Common myeloid progenitor, CD34-positive (primary cell): Measurements from ENCODE around the gene SIGLECL1.

ENCODE experiments used
- CTCF ChIA-PET: fragments of 350-600 bp; sonication (Branson Sonifier 250); formaldehyde crosslinking; loops from one replicate; lab custom pipeline; 2021; ENCODE audit warnings: antibody characterized with exemption; lab: Charles Lee
- POLR2A ChIA-PET: fragments of 350-600 bp; sonication (Branson Sonifier 250); formaldehyde crosslinking; loops from one replicate; lab custom pipeline; 2021; ENCODE audit warnings: antibody characterized with exemption; lab: Charles Lee
- DNase-seq, 3 donors: peaks; one replicate each; pipeline versions ENCODE4 v3.0.0 to v3.0.0-alpha.2; 2013
- H3K27ac ChIP-seq, 2 experiments: 1 replicate in 1 of 2; 2 replicates in 1 of 2; pipeline ENCODE4 v1.7.0; 2013; ENCODE audit warnings: inconsistent platforms in 2 of 2, low read length in 2 of 2, mild to moderate bottlenecking in 2 of 2, low read depth in 1 of 2, moderate library complexity in 1 of 2; ENCODE audit not compliant: severe bottlenecking in 2 of 2, insufficient read depth in 1 of 2, poor library complexity in 1 of 2
- H3K27me3 ChIP-seq, 5 experiments: replicated peaks in 2 of 5; 1 replicate in 3 of 5; 2 replicates in 2 of 5; pipeline versions ENCODE4 v1.6.1 to v1.7.0; 2013; ENCODE audit warnings: low read length in 4 of 5, mild to moderate bottlenecking in 2 of 5, moderate library complexity in 2 of 5, inconsistent platforms in 1 of 5; ENCODE audit not compliant: insufficient read depth in 5 of 5, control insufficient read depth in 4 of 5
- H3K36me3 ChIP-seq, 4 experiments: 1 replicate in 2 of 4; 2 replicates in 2 of 4; pipeline versions ENCODE4 v1.6.1 to v1.7.0; 2013; ENCODE audit warnings: low read length in 3 of 4, control low read depth in 1 of 4, mild to moderate bottlenecking in 1 of 4; ENCODE audit not compliant: control insufficient read depth in 4 of 4, insufficient read depth in 4 of 4
- H3K4me1 ChIP-seq, 4 experiments: 1 replicate in 3 of 4; 2 replicates in 1 of 4; pipeline versions ENCODE4 v1.6.1 to v1.7.1; 2013; ENCODE audit warnings: low read length in 3 of 4, mild to moderate bottlenecking in 3 of 4, control low read depth in 1 of 4, inconsistent platforms in 1 of 4, moderate library complexity in 1 of 4; ENCODE audit not compliant: control insufficient read depth in 4 of 4, insufficient read depth in 4 of 4; ENCODE audit errors: control extremely low read depth in 1 of 4
- H3K4me3 ChIP-seq, 7 experiments: 1 replicate in 4 of 7; 2 replicates in 3 of 7; pipeline versions ENCODE4 v1.5.1 to v1.7.0; 2013; ENCODE audit warnings: mild to moderate bottlenecking in 7 of 7, low read length in 6 of 7, moderate library complexity in 6 of 7, inconsistent platforms in 2 of 7, low read depth in 2 of 7, control low read depth in 1 of 7; ENCODE audit not compliant: insufficient read depth in 4 of 7, control insufficient read depth in 1 of 7; ENCODE audit errors: extremely low read depth in 1 of 7
- H3K9me3 ChIP-seq, 5 experiments: 1 replicate in 4 of 5; 2 replicates in 1 of 5; pipeline versions ENCODE4 v1.6.1 to v1.7.1; 2013; ENCODE audit warnings: low read length in 4 of 5, mild to moderate bottlenecking in 2 of 5, inconsistent platforms in 1 of 5, low read depth in 1 of 5, moderate library complexity in 1 of 5; ENCODE audit not compliant: control insufficient read depth in 4 of 5, insufficient read depth in 2 of 5; ENCODE audit errors: control extremely low read depth in 1 of 5
- WGBS: methylation state at CpG from one replicate; pipeline ENCODE4 v1.1.5; 2013; ENCODE audit not compliant: insufficient coverage; 5-methylcytosine and 5-hydroxymethylcytosine counted together

The SIGLECL1 gene

GRCh38 chr19:51258165-51259160 lies 7.6 kb downstream of the SIGLECL1 start:
- H3K27me3 ChIP-seq: no peaks in the 10 kb centered on the region
- H3K4me1 ChIP-seq: peaks cover 19 to 36% (median 27%) of the 10 kb centered on the region in 4 experiments
- peak overlapping the region; percentile 50 to 51 for H3K27ac ChIP-seq
- DNase-seq: peak; percentile 82 to 98 (median 95)
- WGBS: 2% methylated on average over 6 of the region's 6 CpGs
- ChIA-PET POLR2A (interaction anchor here (1.3 kb wide), 2 partner anchors 10 to 33 kb away, joined by 4 to 5 read pairs; partner anchors contain the start of gene CD33), CTCF (interaction anchor here (0.7 to 12.1 kb wide), 22 partner anchors 9 to 162 kb away, joined by 3 to 212 read pairs (median 6); partner anchors contain the start of genes CD33 and SIGLECL1)
- H3K36me3 ChIP-seq: no peaks in the 10 kb centered on the region
- peak overlapping the region in 4 of 7 experiments; percentile 15 to 58 (median 40) for H3K4me3 ChIP-seq
- peaks cover 0 to 1% (median 0%) of the 10 kb centered on the region in 5 experiments for H3K9me3 ChIP-seq

- no peaks in the 10 kb centered on the region for H3K36me3 ChIP-seq
- peaks cover 0 to 1% (median 0%) of the 10 kb centered on the region in 5 experiments for H3K9me3 ChIP-seq
- H3K27me3 ChIP-seq: no peaks in the 10 kb centered on the region
- H3K4me3 ChIP-seq: no peak overlapping the region
- ChIA-PET CTCF (interaction anchor here (0.7 to 12.1 kb wide), 30 partner anchors 10 to 161 kb away, joined by 3 to 212 read pairs (median 5); partner anchors contain the start of genes CD33 and SIGLECL1), POLR2A (no interaction called here)
- H3K27ac ChIP-seq: no peak overlapping the region
- 45% methylated on average over 3 of the region's 5 CpGs for WGBS
- peaks cover 19 to 30% (median 25%) of the 10 kb centered on the region in 4 experiments for H3K4me1 ChIP-seq
- DNase-seq: peak; percentile 67 to 80 (median 76)
These were observed 8.7 kb downstream of the SIGLECL1 start for GRCh38 chr19:51259348-51260245.

GRCh38 chr19:51263808-51264207 lies 12.9 kb downstream of the SIGLECL1 start:
- no peak for DNase-seq
- Histone ChIP-seq H3K9me3 (no peaks in the 10 kb centered on the region), H3K27ac (no peak overlapping the region), H3K4me3 (no peak overlapping the region), H3K36me3 (no peaks in the 10 kb centered on the region), H3K27me3 (no peaks in the 10 kb centered on the region), H3K4me1 (peaks cover 5 to 6% (median 6%) of the 10 kb centered on the region in 4 experiments)
- ChIA-PET POLR2A (no interaction called here), CTCF (interaction anchor here (0.8 to 12.1 kb wide), 3 partner anchors 11 to 105 kb away, joined by 3 to 212 read pairs (median 3); no protein-coding TSS in a partner anchor)
- no CpG with 5 or more reads among the region's 4 CpGs for WGBS

- Histone ChIP-seq H3K36me3 (no peaks in the 10 kb centered on the region), H3K4me3 (no peak overlapping the region), H3K27ac (no peak overlapping the region), H3K27me3 (no peaks in the 10 kb centered on the region), H3K4me1 (peaks cover 0 to 18% (median 10%) of the 10 kb centered on the region in 4 experiments), H3K9me3 (no peaks in the 10 kb centered on the region)
- POLR2A ChIA-PET: no interaction called here
- peak; percentile 29 to 33 (median 31) for DNase-seq
- CTCF ChIA-PET: no interaction called here
- 76% methylated on average over 26 of the region's 26 CpGs for WGBS
These were observed 20.2 kb downstream of the SIGLECL1 start for GRCh38 chr19:51271067-51271466.

- H3K9me3 ChIP-seq: no peaks in the 10 kb centered on the region
- H3K4me3 ChIP-seq: no peak overlapping the region
- H3K4me1 ChIP-seq: peaks cover 0 to 18% (median 10%) of the 10 kb centered on the region in 4 experiments
- H3K36me3 ChIP-seq: no peaks in the 10 kb centered on the region
- DNase-seq: peak; percentile 36 to 73 (median 66)
- no peaks in the 10 kb centered on the region for H3K27me3 ChIP-seq
- ChIA-PET CTCF (interaction anchor here (0.6 kb wide), 1 partner anchor 367 kb away, joined by 3 read pairs; no protein-coding TSS in a partner anchor), POLR2A (no interaction called here)
- 40% methylated on average over 6 of the region's 6 CpGs for WGBS
- H3K27ac ChIP-seq: no peak overlapping the region
These were observed 21.4 kb downstream of the SIGLECL1 start for GRCh38 chr19:51272183-51272810.

- peaks cover 0 to 18% (median 10%) of the 10 kb centered on the region in 4 experiments for H3K4me1 ChIP-seq
- H3K9me3 ChIP-seq: no peaks in the 10 kb centered on the region
- no peaks in the 10 kb centered on the region for H3K36me3 ChIP-seq
- no peak overlapping the region for H3K27ac ChIP-seq
- ChIA-PET CTCF (interaction anchor here (1.4 kb wide), 1 partner anchor 10 kb away, joined by 3 read pairs; no protein-coding TSS in a partner anchor), POLR2A (no interaction called here)
- 96% methylated on average over 7 of the region's 8 CpGs for WGBS
- peaks cover 0 to 2% (median 0%) of the 10 kb centered on the region in 5 experiments for H3K27me3 ChIP-seq
- no peak for DNase-seq
- H3K4me3 ChIP-seq: no peak overlapping the region
These were observed 23.3 kb downstream of the SIGLECL1 start for GRCh38 chr19:51274049-51274770.
